Measurements from ENCODE around the gene C7orf57. TPM values are rescaled to one million over a fixed set of nuclear protein-coding genes. Genes with fewer than 3 reads are reported as not detected.
"Not testable (repeated sequence)": the region's sequence is repeated elsewhere in the genome, so short reads cannot be mapped to it uniquely, and the experiment has no call there.

C7orf57 gene
- total RNA-seq, 1 donor from 2014 or later = not detected

DNA sequence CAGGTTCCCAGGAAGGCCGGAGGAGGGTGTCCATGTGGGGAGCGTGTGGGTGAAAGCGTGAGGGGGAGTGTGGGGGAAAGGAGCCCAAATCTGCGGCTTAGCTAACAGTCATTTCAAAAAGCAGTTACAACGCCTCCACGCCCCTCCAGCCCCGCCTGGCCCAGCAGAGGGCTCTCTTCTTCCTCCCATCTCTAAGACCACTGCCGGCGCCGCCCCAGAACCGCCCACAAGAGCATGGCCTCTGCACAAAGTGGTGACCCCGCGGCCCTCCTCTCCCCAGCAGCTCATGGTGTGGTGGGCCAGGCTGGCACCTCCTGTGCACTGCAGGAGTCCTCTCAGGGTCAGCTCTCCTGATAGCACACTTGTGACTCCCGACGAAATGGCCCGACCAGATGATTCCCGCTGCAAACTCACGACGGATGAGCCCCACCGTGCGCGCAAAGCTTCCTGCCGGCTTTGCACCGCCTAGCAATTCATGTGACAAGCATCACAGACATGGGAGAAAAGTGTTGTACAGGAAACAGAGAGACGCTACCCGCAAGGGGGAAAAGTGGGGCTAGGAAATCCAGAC lies 43.5 kb upstream of the C7orf57 start:
- intact Hi-C loops (cut with DNase I) = loop anchor here (1.0 to 10.0 kb wide), 2 partner anchors 118 to 483 kb away; no protein-coding TSS in a partner anchor
- Histone ChIP-seq H3K4me3 (peak overlapping the region; percentile 50 to 67), H3K27ac (peak overlapping the region in 1 of 2 donors; percentile 38), H3K4me1 (no peaks in the 10 kb centered on the region), H3K27me3 (no peaks in the 10 kb centered on the region), H3K9me3 (no peaks in the 10 kb centered on the region), H3K36me3 (no peaks in the 10 kb centered on the region)
- TF ChIP-seq, protein P1, sequence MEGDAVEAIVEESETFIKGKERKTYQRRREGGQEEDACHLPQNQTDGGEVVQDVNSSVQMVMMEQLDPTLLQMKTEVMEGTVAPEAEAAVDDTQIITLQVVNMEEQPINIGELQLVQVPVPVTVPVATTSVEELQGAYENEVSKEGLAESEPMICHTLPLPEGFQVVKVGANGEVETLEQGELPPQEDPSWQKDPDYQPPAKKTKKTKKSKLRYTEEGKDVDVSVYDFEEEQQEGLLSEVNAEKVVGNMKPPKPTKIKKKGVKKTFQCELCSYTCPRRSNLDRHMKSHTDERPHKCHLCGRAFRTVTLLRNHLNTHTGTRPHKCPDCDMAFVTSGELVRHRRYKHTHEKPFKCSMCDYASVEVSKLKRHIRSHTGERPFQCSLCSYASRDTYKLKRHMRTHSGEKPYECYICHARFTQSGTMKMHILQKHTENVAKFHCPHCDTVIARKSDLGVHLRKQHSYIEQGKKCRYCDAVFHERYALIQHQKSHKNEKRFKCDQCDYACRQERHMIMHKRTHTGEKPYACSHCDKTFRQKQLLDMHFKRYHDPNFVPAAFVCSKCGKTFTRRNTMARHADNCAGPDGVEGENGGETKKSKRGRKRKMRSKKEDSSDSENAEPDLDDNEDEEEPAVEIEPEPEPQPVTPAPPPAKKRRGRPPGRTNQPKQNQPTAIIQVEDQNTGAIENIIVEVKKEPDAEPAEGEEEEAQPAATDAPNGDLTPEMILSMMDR (IDR thresholded peaks at IDR 0.05) = peak; percentile 49 to 74 (median 56)
- peak; percentile 53 to 88 for DNase-seq (ENCODE audit: low spot score in 2 of 2)

DNA sequence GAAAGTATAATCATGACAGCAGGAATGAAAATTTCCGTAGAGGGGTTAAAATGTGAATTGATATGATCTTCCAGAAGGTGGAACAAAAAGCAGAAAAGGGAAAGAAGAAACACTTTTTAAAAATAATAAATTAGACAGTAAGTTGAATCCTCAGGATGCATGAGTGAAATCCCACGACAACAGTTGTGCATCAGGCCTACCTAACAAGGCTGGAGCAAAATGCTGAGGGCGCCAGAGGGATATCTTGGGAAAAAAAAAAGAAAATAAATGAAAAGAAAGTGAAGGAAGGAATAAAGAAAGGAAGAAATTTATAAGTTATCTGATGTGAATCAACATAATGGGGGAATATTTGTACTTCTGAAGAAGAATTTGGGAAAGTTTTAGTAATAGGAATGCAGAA lies 42.9 kb upstream of the C7orf57 start:
- Histone ChIP-seq H3K36me3 (no peaks in the 10 kb centered on the region), H3K4me3 (peak overlapping the region in 1 of 2 donors; percentile 67), H3K27me3 (no peaks in the 10 kb centered on the region), H3K27ac (no peak overlapping the region), H3K9me3 (no peaks in the 10 kb centered on the region), H3K4me1 (no peaks in the 10 kb centered on the region)
- DNase-seq (ENCODE audit: low spot score in 2 of 2) = no peak
- intact Hi-C loops (cut with DNase I) = loop anchor here (10.0 kb wide), 1 partner anchor 482 kb away; no protein-coding TSS in a partner anchor
- TF ChIP-seq, protein P1 (IDR thresholded peaks at IDR 0.05) = no peak

DNA sequence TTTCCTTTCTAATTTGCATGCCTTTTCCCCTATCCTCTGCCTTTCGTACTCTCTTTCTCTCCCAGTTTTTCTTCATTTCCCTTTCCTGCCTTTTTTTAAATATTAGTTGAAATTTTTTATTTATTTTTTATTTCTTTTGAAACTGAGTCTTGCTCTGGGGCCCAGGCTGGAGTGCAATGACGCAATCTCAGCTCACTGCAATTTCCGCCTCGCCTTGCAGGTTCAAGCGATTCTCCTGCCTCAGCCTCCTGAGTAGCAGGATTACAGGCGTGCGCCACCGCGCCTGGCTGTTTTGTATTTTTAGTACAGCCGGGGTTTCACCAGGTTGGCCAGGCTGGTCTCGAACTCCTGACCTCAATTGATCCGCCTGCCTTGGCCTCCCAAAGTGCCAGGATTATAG lies 35.9 kb upstream of the C7orf57 start:
- H3K27me3 ChIP-seq = no peaks in the 10 kb centered on the region
- no peak for DNase-seq (ENCODE audit: low spot score in 2 of 2)
- TF ChIP-seq, protein P1 (IDR thresholded peaks at IDR 0.05) = no peak

DNA sequence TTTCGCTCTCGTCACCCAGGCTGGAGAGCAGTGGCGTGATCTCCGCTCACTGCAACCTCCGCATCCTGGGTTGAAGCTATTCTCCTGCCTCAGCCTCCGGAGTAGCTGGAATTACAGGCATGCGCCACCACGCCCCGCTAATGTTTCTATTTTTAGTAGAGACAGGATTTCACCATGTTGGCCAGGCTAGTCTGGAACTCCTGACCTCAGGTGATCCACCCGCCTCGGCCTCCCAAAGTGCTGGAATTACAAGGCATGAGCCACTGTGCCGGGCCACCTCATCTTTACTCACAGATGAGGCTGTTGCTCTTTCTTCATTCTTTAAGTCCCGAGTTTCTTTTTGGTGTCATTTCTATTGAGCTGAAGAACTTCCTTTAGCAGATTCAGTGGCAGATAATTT lies 35.2 kb upstream of the C7orf57 start:
- H3K9me3 ChIP-seq; H3K27ac ChIP-seq; DNase-seq (ENCODE audit: low spot score in 2 of 2); H3K4me3 ChIP-seq; intact Hi-C loops (cut with DNase I); H3K4me1 ChIP-seq; H3K36me3 ChIP-seq; H3K27me3 ChIP-seq: not testable (repeated sequence)

More for the DNA sequence above, 35.9 kb upstream of the C7orf57 start:
- H3K27ac ChIP-seq = no peak overlapping the region
- intact Hi-C loops (cut with DNase I) = loop anchor here (10.0 kb wide), 1 partner anchor 475 kb away; no protein-coding TSS in a partner anchor
- no peaks in the 10 kb centered on the region for H3K4me1 ChIP-seq
- H3K9me3 ChIP-seq = no peaks in the 10 kb centered on the region
- no peak overlapping the region for H3K4me3 ChIP-seq
- H3K36me3 ChIP-seq = no peaks in the 10 kb centered on the region

DNA sequence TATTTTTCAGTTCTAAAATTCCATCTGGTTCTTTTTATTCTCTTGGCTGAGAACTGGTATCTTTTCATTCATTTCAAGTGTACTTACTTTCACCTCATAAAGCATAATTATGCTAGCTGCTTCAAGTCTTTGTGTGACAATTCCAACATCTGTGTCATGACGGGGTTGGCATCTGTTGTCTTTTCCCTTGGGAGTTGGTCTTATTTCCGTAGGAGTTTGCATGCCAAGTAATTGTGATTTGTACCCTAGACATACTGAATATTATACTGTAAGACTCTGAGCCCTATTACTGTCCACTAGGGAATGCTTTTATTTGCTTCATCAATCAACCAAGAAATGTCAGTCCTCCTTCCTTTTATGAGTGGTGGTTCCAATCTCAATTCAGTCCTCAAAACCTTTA lies 31.3 kb upstream of the C7orf57 start:
- intact Hi-C loops (cut with DNase I) = no loop called here
- no peak overlapping the region for H3K4me3 ChIP-seq
- H3K36me3 ChIP-seq = no peaks in the 10 kb centered on the region
- no peaks in the 10 kb centered on the region for H3K27me3 ChIP-seq
- TF ChIP-seq, protein P1 (IDR thresholded peaks at IDR 0.05) = no peak
- no peak overlapping the region for H3K27ac ChIP-seq
- H3K9me3 ChIP-seq = no peaks in the 10 kb centered on the region
- H3K4me1 ChIP-seq = no peaks in the 10 kb centered on the region
- no peak for DNase-seq (ENCODE audit: low spot score in 2 of 2)

DNA sequence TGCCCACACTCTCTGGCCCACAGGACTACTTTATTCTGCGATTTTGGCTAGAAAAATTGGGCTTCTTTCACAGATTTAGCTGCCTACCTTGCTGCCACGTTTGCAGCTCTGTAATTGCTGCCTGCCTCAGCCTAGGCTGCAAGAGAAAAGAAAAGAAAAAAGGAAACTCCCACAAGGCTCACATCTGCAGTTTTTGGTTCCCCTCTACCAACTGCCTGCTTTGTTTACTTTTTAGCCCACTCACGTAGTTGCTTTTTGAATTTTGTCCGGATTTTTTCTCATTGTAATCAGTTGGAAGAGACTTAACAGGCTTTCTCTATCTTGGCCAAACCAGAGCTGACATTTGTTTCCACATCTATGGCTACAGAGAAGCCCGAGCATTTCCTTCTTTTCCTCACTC lies 30.7 kb upstream of the C7orf57 start:
- intact Hi-C loops (cut with DNase I) = no loop called here

More for the DNA sequence above, 30.7 kb upstream of the C7orf57 start:
- Histone ChIP-seq H3K27me3 (no peaks in the 10 kb centered on the region), H3K27ac (no peak overlapping the region), H3K4me1 (no peaks in the 10 kb centered on the region), H3K36me3 (no peaks in the 10 kb centered on the region), H3K9me3 (no peaks in the 10 kb centered on the region), H3K4me3 (no peak overlapping the region)
- TF ChIP-seq, protein P1 (IDR thresholded peaks at IDR 0.05) = no peak
- DNase-seq (ENCODE audit: low spot score in 2 of 2) = no peak

Data from ascending aorta (tissue), 2 donors.